NCI-H748 (cell line): ENCODE measurements around the gene PTPRM.
"Not testable (repeated sequence)": the region's sequence is repeated elsewhere in the genome, so short reads cannot be mapped to it uniquely, and the experiment has no call there.

Experiments used
- DNase-seq: peaks from one replicate; lab custom pipeline; 2025; ENCODE audit not compliant: unreplicated experiment; lab: John Stamatoyannopoulos, UW

PTPRM gene

GRCh38 chr18:7927119-7927518, 360.0 kb downstream of the PTPRM start:
- DNase-seq: no peak

GRCh38 chr18:7931763-7932162, 364.6 kb downstream of the PTPRM start:
- no peak for DNase-seq

- DNase-seq: no peak
These were observed 370.2 kb downstream of the PTPRM start for GRCh38 chr18:7937268-7937667.

GRCh38 chr18:7939521-7939920, 372.4 kb downstream of the PTPRM start:
- DNase-seq: no peak

GRCh38 chr18:7940379-7940778, 373.3 kb downstream of the PTPRM start:
- no peak for DNase-seq

GRCh38 chr18:7940971-7941370, 373.9 kb downstream of the PTPRM start:
- DNase-seq: peak; percentile 13

- peak; percentile 87 for DNase-seq
These were observed 374.4 kb downstream of the PTPRM start for GRCh38 chr18:7941533-7941932.

- DNase-seq: no peak
These were observed 378.8 kb downstream of the PTPRM start for GRCh38 chr18:7945882-7946281.

- DNase-seq: peak; percentile 42
These were observed 379.7 kb downstream of the PTPRM start for GRCh38 chr18:7946734-7947377.

GRCh38 chr18:7950380-7951136, 383.4 kb downstream of the PTPRM start:
- peak; percentile 14 for DNase-seq

- no peak for DNase-seq
These were observed 386.2 kb downstream of the PTPRM start for GRCh38 chr18:7953095-7953958.

GRCh38 chr18:7954238-7954637, 387.1 kb downstream of the PTPRM start:
- DNase-seq: no peak

- no peak for DNase-seq
These were observed 388.1 kb downstream of the PTPRM start for GRCh38 chr18:7955175-7955574.

- DNase-seq: no peak
These were observed 390.2 kb downstream of the PTPRM start for GRCh38 chr18:7957297-7957696.

GRCh38 chr18:7958081-7958896, 391.2 kb downstream of the PTPRM start:
- no peak for DNase-seq

- peak; percentile 26 for DNase-seq
These were observed 391.7 kb downstream of the PTPRM start for GRCh38 chr18:7958897-7959146.

GRCh38 chr18:7966682-7967081, 399.6 kb downstream of the PTPRM start:
- DNase-seq: not testable (repeated sequence)

- DNase-seq: no peak
These were observed 407.2 kb downstream of the PTPRM start for GRCh38 chr18:7974200-7974874.

- DNase-seq: no peak
These were observed 410.8 kb downstream of the PTPRM start for GRCh38 chr18:7977897-7978296.

- DNase-seq: no peak
These were observed 411.7 kb downstream of the PTPRM start for GRCh38 chr18:7978834-7979233.

GRCh38 chr18:7979714-7980113, 412.6 kb downstream of the PTPRM start:
- DNase-seq: no peak
